K562 (cell line): ENCODE measurements around the gene ZNF273.

Experiments
- CTCF ChIP-seq, 3 experiments: IDR thresholded peaks in 2 of 3; conservative IDR thresholded peaks in 1 of 3; 2 replicates each; pipeline ENCODE4 v1.5.1; 2011 to 2012; ENCODE audit warnings: low read length in 3 of 3, mild to moderate bottlenecking in 3 of 3, control low read depth in 2 of 3, improper control_type of control experiment in 1 of 3, inconsistent platforms in 1 of 3, low read depth in 1 of 3, mixed read lengths in 1 of 3, moderate library complexity in 1 of 3; ENCODE audit not compliant: insufficient read depth in 2 of 3
- FOXP1 ChIP-seq: sonication (generic); formaldehyde crosslinking; IDR thresholded peaks from 2 replicates; pipeline ENCODE4 v1.8.0; 2022; ENCODE audit warnings: mild to moderate bottlenecking, missing genetic modification reagents
- GTF3C2 ChIP-seq: IDR thresholded peaks from 3 replicates; pipeline ENCODE4 v1.6.1; 2011; ENCODE audit warnings: borderline replicate concordance, mild to moderate bottlenecking, moderate library complexity; ENCODE audit not compliant: insufficient read length; ENCODE audit errors: extremely low read depth
- MAX ChIP-seq: sonication (generic); formaldehyde crosslinking; IDR thresholded peaks from 2 replicates; pipeline ENCODE4 v1.9.0; 2022; ENCODE audit warnings: mild to moderate bottlenecking, missing genetic modification reagents
- POLR2A ChIP-seq: fragments of 450-650 bp; conservative IDR thresholded peaks from 2 replicates; pipeline ENCODE4 v1.6.1; 2016
- SIN3A ChIP-seq, 2 experiments: fragments of 150-350 bp in 1 of 2; IDR thresholded peaks; 2 replicates each; pipeline ENCODE4 v1.6.1; 2011 to 2016; ENCODE audit warnings: borderline replicate concordance in 2 of 2, low read depth in 2 of 2, low read length in 2 of 2, mild to moderate bottlenecking in 2 of 2, moderate library complexity in 2 of 2; ENCODE audit not compliant: control insufficient read depth in 1 of 2
- ZBTB1 ChIP-seq: sonication (generic); formaldehyde crosslinking; IDR thresholded peaks from 2 replicates; pipeline ENCODE4 v1.8.1; 2023; ENCODE audit warnings: missing genetic modification reagents, low read depth, mild to moderate bottlenecking, borderline replicate concordance
- ZFP36 ChIP-seq: fragments of 150-350 bp; IDR thresholded peaks from 2 replicates; pipeline ENCODE4 v1.6.1; 2018; ENCODE audit warnings: low read length, low read depth; ENCODE audit not compliant: partially characterized antibody
- ZNF583 ChIP-seq: fragments of 250-450 bp; sonication (Bioruptor Pico); IDR thresholded peaks from 2 replicates; pipeline ENCODE4 v1.4.0; 2020
- ZSCAN29 ChIP-seq: fragments of 450-650 bp; IDR thresholded peaks from 2 replicates; pipeline ENCODE4 v1.6.1; 2017

- TF ChIP-seq ZBTB1 (CRISPR knock-in tag) (no peak), POLR2A (no peak), MAX (CRISPR knock-in tag) (no peak), CTCF (IDR thresholded peaks at IDR 0.05 in 2 of 3, conservative IDR thresholded peaks at IDR 0.05 in 1 of 3; ENCODE audit: insufficient read depth in 2 of 3, low read depth in 1 of 3, low read length in 3 of 3) (no peak), SIN3A (IDR thresholded peaks at IDR 0.05; ENCODE audit: borderline replicate concordance in 2 of 2, control insufficient read depth in 1 of 2, low read depth in 2 of 2, low read length in 2 of 2) (no peak), GTF3C2 (no peak), ZNF583 (CRISPR knock-in tag) (no peak), FOXP1 (no peak), ZFP36 (no peak), ZSCAN29 (no peak)
These were observed 23.3 kb upstream of the ZNF273 start for GRCh38 chr7:64879800-64880199.
